GDM1 (cell line): ENCODE measurements around the gene DENND5B.
A peak's percentile ranks its signal among the peaks of the same experiment; 100 is the strongest.
"Not testable (repeated sequence)": the region's sequence is repeated elsewhere in the genome, so short reads cannot be mapped to it uniquely, and the experiment has no call there.

Experiments used
- DNase-seq: peaks from one replicate; lab custom pipeline; 2025; lab: John Stamatoyannopoulos, UW

Gene DENND5B

DNA sequence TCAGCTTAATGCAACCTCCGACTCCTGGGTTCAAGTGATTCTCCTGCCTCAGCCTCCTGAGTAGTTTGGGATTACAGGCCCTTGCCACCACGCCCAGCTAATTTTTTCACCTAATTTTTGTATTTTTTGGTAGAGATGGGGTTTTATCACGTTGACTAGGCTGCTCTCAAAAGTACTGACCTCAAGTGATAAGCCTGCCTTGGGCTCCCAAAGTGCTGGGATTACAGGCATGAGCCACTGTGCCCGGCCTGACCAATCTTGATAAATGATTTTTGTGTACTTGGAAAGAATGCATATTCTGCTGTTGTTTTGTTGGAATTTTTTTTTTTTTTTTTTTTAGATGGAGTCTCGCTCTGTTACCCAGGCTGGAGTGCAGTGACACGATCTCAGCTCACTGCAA, 215.5 kb downstream of the DENND5B start:
- DNase-seq, result not testable (repeated sequence)

- DNase-seq, result no peak
Observed at GRCh38 chr12:31371256-31371620, 219.7 kb downstream of the DENND5B start.

DNA sequence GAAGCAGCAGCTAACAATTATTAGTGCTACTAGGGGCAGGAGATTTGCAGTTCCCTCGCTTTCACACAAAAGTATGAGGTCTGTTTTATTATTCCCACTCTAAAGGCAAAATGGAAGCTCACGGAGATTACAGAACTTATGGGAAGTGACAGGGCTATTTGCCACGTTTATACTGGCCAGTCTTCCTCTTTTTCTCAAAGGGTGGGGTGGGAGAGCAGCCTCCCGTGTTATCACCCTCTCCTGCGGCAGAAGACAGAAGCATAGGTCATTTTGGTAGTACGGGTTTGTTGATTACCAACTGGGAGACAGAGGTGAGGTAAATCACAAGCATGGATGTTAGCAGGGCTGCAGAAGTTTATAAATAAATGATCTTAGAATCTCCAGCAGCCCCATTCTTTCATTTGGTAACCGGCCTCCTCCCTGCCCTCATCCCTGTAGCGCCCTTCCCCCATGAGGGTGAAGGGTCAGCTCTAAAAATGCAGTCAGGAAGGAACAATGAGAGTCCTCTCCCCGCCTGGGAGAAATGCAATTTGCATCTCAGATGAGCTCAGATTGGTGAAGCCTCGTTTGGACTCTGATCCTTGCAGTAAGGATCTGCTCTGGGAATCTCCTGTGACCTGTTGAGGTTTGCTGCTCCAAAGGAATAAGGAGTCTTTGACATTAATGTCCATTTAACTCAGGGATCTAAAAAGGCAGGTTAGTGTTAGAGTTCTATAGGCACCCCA, 220.2 kb downstream of the DENND5B start:
- DNase-seq, result no peak

- DNase-seq, result no peak
Observed at GRCh38 chr12:31369712-31370521, 221.0 kb downstream of the DENND5B start.

DNA sequence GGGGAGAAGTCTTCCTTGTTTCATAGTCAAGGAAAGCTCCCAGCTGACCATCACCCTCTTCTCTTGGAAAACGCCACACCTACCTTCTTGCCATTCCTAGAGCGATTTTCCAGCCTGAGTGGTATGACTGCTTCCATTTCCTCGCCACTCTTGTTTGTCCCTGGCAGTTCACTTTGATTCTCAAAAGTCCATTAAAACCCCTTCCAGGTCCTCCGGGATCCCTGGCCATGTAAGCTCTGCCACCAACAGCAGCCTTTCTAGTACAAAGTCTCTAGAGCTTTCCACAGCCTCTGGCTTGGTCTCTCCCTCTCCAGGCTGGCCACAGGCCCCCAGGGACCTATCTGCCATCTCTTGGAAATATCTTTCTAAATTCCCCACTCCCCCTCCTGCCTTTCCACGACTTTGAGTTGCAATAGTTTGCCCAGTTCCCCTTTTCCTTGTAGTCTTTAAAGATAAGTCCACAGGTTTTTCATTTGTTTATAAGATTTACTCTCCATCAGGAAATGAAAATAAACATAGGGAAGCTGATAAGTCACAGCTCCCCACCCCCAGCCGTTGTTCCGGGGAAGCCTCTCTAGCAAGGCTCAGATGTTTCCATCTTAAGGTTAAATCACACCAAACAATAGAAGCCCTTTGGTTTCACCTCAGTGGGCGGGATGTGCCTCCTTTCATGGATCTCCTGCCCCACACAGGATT, 222.1 kb downstream of the DENND5B start:
- no peak for DNase-seq

DNA sequence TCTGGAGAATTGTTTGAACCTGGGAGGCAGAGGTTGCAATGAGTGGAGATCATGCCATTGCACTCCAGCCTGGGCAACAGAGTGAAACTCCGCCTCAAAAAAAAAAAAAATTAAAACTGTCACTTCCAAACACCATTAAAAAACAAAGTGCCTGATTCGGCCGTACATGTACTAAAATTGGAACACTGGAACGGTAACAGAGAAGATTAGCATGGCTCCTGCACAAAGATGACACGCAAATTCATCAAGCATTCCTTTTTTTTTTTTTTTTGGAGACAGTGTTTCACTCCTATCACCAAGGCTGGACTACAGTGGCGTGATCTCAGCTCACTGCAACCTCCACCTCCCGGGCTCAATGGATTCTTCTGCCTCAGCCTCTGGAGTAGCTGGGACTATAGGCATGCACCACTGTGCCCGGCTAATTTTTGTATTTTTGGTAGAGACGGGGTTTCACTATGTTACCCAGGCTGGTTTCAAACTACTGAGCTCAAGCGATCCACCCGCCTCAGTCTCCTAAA, 224.8 kb downstream of the DENND5B start:
- no peak for DNase-seq

- DNase-seq, result no peak
Observed at GRCh38 chr12:31363831-31364230, 227.1 kb downstream of the DENND5B start.

- DNase-seq, result no peak
Observed at GRCh38 chr12:31363416-31363809, 227.5 kb downstream of the DENND5B start.

- DNase-seq, result peak; percentile 62
Observed at GRCh38 chr12:31362759-31363415, 228.0 kb downstream of the DENND5B start.

GRCh38 chr12:31362115-31362758, 228.7 kb downstream of the DENND5B start:
- no peak for DNase-seq

DNA sequence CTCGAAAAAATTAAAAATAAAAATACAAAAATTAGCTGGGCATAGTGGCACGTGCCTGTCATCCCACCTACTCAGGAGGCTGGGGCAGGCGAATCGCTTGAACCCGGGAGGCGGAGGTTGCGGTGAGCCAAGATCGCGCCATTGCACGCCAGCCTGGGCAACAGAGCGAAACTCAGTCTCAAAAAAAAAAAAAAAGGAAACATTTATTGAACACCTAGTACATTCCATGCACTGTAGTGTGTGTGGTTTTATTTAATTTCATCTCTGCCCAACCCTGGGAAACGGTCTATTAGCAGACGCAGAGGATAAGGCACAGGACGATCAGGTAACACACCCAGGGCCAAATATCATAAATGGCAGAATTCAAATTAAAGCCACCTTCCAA, 229.2 kb downstream of the DENND5B start:
- no peak for DNase-seq

- no peak for DNase-seq
Observed at GRCh38 chr12:31355747-31356107, 235.2 kb downstream of the DENND5B start.

GRCh38 chr12:31353750-31354708, 236.9 kb downstream of the DENND5B start:
- DNase-seq, result no peak

DNA sequence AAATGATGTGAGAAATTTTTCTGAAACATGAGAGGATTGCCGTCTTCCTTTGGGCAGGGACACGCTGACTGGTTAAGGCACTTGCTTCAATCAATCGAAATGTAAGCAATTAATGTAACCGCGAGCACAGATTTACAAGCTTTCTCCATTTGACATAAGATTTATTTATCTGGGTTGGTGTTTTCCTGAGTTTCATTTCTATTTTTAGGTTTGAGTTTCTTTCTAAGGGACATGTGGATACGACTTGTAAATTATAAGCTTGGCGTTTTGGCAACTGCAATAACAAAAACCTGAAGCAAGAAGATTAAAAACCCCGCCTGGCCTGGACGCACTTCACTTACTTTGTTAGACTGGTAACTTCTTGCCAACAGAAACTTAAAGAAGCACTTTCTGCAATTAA, 244.7 kb downstream of the DENND5B start:
- no peak for DNase-seq

DNA sequence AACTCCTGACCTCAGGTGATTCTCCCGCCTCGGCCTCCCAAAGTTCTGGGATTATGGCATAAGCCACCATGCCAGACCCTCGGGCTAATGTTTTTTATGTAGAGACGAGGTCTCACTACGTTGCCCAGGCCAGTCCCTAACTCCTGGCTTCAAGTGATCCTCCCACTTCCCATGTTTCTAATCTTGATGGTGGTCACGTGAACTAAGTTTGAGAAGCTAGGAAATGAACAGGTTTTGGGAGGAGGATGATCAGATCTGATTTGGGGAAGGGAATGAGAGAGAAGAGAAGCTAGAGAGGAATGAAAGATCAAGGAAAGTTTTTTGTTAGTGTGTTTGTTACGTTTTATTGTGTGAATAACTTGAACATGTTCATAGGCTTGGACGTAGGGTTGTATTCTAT, 247.8 kb downstream of the DENND5B start:
- no peak for DNase-seq

DNA sequence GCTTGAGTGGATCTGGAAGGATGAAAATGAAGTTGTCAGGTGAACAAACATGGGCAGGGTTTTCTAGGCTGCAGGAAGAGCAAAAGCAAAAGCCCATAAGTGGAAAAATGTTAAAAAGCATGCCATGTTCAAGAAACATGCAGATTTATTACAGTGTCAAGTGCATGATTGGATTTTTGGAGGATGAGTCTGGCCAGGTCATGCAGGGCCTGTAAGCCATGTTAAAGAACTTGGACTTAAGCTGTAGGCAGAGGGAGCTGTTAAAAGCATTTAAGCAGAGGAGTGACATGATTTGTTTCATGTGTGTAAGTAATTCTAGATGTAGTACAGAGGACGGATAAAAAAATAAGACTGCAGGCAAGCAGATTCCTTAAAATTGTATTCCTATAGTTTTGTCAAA, 248.7 kb downstream of the DENND5B start:
- no peak for DNase-seq

GRCh38 chr12:31339831-31340622, 250.9 kb downstream of the DENND5B start:
- no peak for DNase-seq

GRCh38 chr12:31337952-31338351, 253.0 kb downstream of the DENND5B start:
- no peak for DNase-seq
